A673 (cell line): Measurements from ENCODE around the gene KIF12. TPM values are rescaled to one million over a fixed set of nuclear protein-coding genes. Genes with fewer than 3 reads are reported as not detected.

ENCODE experiments used
- BruUV-seq: library from RNA; stranded (reverse); fragments of 400-500 nt; replicated peaks from 2 replicates; lab custom pipeline; 2021; lab: Mats Ljungman, UMichigan
- CTCF ChIA-PET: fragments of 300-600 bp; sonication (Branson Sonifier 250); formaldehyde crosslinking; loops from one replicate; lab custom pipeline; 2022; ENCODE audit warnings: antibody characterized with exemption; lab: Charles Lee
- POLR2A ChIA-PET: fragments of 300-600 bp; sonication (Branson Sonifier 250); formaldehyde crosslinking; loops from one replicate; lab custom pipeline; 2022; ENCODE audit warnings: antibody characterized with exemption; ENCODE audit not compliant: low non-redundant PET; lab: Charles Lee
- DNase-seq: peaks from one replicate; pipeline ENCODE4 v3.0.0-alpha.2; 2015; ENCODE audit warnings: low spot score
- H3K27ac ChIP-seq: fragments of 200-600 bp; sonication (generic); 2 replicates; pipeline ENCODE4 v1.5.1; 2016; ENCODE audit warnings: mixed run types, low read depth, mild to moderate bottlenecking, mixed read lengths, antibody characterized with exemption, low read length; ENCODE audit not compliant: poor library complexity, severe bottlenecking
- H3K27me3 ChIP-seq: fragments of 200-600 bp; sonication (generic); replicated peaks from 2 replicates; pipeline ENCODE4 v1.6.1; 2017; ENCODE audit warnings: mixed run types, low read depth, mild to moderate bottlenecking, mixed read lengths, antibody characterized with exemption, low read length; ENCODE audit not compliant: insufficient read depth, poor library complexity
- H3K36me3 ChIP-seq: fragments of 200-600 bp; sonication (generic); 2 replicates; pipeline ENCODE4 v1.6.1; 2016; ENCODE audit warnings: mixed run types, mild to moderate bottlenecking, mixed read lengths, antibody characterized with exemption, low read length; ENCODE audit not compliant: insufficient read depth, poor library complexity, severe bottlenecking
- H3K4me1 ChIP-seq: fragments of 200-600 bp; sonication (generic); 2 replicates; pipeline ENCODE4 v1.6.1; 2017; ENCODE audit warnings: mixed run types, mild to moderate bottlenecking, mixed read lengths, antibody characterized with exemption, low read length; ENCODE audit not compliant: insufficient read depth, poor library complexity, severe bottlenecking
- H3K4me3 ChIP-seq: fragments of 200-600 bp; sonication (generic); 2 replicates; pipeline ENCODE4 v1.5.1; 2016; ENCODE audit warnings: low read depth, mixed run types, mild to moderate bottlenecking, mixed read lengths, low read length; ENCODE audit not compliant: poor library complexity, severe bottlenecking
- H3K9me3 ChIP-seq: fragments of 200-600 bp; sonication (generic); 2 replicates; pipeline ENCODE4 v1.6.1; 2016; ENCODE audit warnings: mixed run types, low read depth, mild to moderate bottlenecking, mixed read lengths, antibody characterized with exemption, low read length; ENCODE audit not compliant: poor library complexity, severe bottlenecking
- CTCF ChIP-seq: fragments of 300-800, 200-600 bp; sonication (generic); conservative IDR thresholded peaks from 2 replicates; pipeline ENCODE4 v1.5.1; 2017; ENCODE audit warnings: low read depth, mild to moderate bottlenecking, antibody characterized with exemption, low read length, moderate library complexity, mixed read lengths
- EZH2 ChIP-seq: fragments of 200-600 bp; sonication (generic); IDR thresholded peaks from 2 replicates; pipeline ENCODE4 v1.6.1; 2017; ENCODE audit warnings: borderline replicate concordance, low read depth, mild to moderate bottlenecking, mixed read lengths, antibody characterized with exemption, low read length; ENCODE audit not compliant: poor library complexity, severe bottlenecking
- intact Hi-C: fragments of 100-400 bp; cut with micrococcal nuclease; formaldehyde crosslinking; loops from one replicate; pipeline ENCODE4 v1.10.0; 2022; ENCODE audit not compliant: unreplicated experiment
- total RNA-seq: library from RNA; stranded (reverse); gene quantifications from 2 replicates; pipeline ENCODE4 v1.2.3, GENCODE V29; 2021

The KIF12 gene
- total RNA-seq, 1 experiment from 2014 or later = not detected

GRCh38 chr9:114086009-114086408 is 13.1 kb downstream of the KIF12 start:
- no peaks in the 10 kb centered on the region for H3K4me1 ChIP-seq
- ChIA-PET POLR2A (no interaction called here), CTCF (no interaction called here)
- no peaks in the 10 kb centered on the region for H3K36me3 ChIP-seq
- no peaks in the 10 kb centered on the region for H3K9me3 ChIP-seq
- no peak for TF ChIP-seq CTCF
- TF ChIP-seq EZH2 = no peak
- DNase-seq = no peak
- intact Hi-C loops = no loop called here
- H3K27me3 ChIP-seq = no peaks in the 10 kb centered on the region
- no peak overlapping the region for H3K27ac ChIP-seq
- no peak overlapping the region for H3K4me3 ChIP-seq
- BruUV-seq = no TSS peak

DNA sequence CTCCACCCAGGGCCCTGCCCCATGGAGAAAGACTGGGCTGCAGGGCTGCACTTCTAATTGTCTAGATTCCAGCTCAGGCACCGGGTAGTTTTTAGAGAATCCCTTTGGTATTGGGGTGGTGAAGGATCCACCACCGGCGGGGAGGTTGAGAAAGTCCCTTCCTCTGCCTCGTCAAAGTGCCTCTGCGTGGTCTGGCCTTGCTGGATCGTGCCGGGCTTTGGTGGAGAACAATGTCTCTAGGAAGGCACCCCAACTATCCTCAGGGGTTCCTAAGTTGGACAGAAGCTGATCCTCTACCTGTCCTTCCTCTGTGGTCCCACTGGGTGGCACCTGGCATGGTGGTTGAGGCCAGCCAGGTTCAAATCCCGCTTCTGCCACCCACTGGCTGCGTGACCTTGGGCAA is 13.7 kb downstream of the KIF12 start:
- ChIA-PET POLR2A (no interaction called here), CTCF (no interaction called here)
- H3K9me3 ChIP-seq = no peaks in the 10 kb centered on the region
- TF ChIP-seq CTCF (no peak), EZH2 (no peak)
- no peak overlapping the region for H3K4me3 ChIP-seq
- H3K36me3 ChIP-seq = no peaks in the 10 kb centered on the region
- no peak overlapping the region for H3K27ac ChIP-seq
- no peaks in the 10 kb centered on the region for H3K4me1 ChIP-seq
- no peak for DNase-seq
- intact Hi-C loops = no loop called here
- no peaks in the 10 kb centered on the region for H3K27me3 ChIP-seq
- no TSS peak for BruUV-seq

DNA sequence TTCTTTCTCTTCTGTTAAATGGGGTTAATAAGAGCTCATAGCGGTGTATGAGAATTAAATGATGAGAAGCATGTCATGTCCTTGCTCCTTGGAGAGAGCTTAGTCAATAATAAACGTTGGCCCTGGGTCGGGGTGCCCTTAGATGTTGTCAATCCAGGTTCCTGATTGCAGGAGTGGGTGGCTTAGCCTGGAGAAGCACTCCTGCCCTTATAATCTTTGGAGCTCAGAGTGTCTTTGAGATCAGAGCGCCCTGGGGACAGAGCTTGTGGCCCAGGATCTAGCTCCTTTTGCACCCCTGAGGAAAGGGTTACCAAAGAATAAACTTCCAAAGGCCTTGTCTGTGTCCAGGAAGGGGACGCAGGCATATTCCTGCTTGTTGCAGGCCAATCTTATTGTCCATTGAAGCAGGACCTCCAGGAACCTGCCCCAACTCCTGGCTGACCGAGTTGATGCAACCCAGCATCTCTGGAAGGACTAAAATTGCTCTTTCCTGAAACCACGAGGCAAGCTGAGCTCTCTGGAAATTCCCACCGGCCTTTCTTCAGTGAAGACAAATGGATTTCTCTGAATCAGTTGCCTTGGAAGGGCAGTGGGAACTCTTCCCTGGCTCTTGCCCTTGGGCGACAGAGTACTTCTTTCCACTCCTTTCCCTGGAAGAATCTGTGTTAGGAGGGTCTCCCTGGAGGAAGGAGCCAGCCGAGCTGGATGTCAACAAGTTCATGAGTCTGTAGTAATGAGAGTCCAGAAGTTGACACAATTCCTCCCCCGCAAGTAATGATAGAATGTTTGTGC is 14.6 kb downstream of the KIF12 start:
- TF ChIP-seq CTCF = no peak
- TF ChIP-seq EZH2 = no peak
- intact Hi-C loops = no loop called here
- H3K36me3 ChIP-seq = no peaks in the 10 kb centered on the region
- no peak overlapping the region for H3K4me3 ChIP-seq
- H3K27ac ChIP-seq = no peak overlapping the region
- no peaks in the 10 kb centered on the region for H3K9me3 ChIP-seq
- no peak for DNase-seq
- ChIA-PET CTCF (interaction anchor here (0.5 to 1.9 kb wide), 2 partner anchors 24 to 305 kb away, joined by 4 to 8 read pairs; no protein-coding TSS in a partner anchor), POLR2A (interaction anchor here (0.7 kb wide), 1 partner anchor 560 kb away, joined by 3 read pairs; no protein-coding TSS in a partner anchor)
- H3K4me1 ChIP-seq = no peaks in the 10 kb centered on the region
- BruUV-seq = no TSS peak
- H3K27me3 ChIP-seq = no peaks in the 10 kb centered on the region
